22Rv1 (cell line): ENCODE results near the gene CA12.
A peak's percentile ranks its signal among the peaks of the same experiment; 100 is the strongest.

Experiments used
- H3K27ac ChIP-seq: fragments of 450-650 bp; 2 replicates; pipeline ENCODE4 v1.5.1; 2017
- ZFX ChIP-seq: fragments of 450-650 bp; IDR thresholded peaks from 2 replicates; pipeline ENCODE4 v1.6.1; 2017; ENCODE audit warnings: antibody characterized with exemption, borderline replicate concordance
- TF ChIP-seq, protein P1 (sequence below): fragments of 450-650 bp; IDR thresholded peaks from 2 replicates; pipeline ENCODE4 v1.5.1; 2017; ENCODE audit warnings: mild to moderate bottlenecking

The CA12 gene

DNA sequence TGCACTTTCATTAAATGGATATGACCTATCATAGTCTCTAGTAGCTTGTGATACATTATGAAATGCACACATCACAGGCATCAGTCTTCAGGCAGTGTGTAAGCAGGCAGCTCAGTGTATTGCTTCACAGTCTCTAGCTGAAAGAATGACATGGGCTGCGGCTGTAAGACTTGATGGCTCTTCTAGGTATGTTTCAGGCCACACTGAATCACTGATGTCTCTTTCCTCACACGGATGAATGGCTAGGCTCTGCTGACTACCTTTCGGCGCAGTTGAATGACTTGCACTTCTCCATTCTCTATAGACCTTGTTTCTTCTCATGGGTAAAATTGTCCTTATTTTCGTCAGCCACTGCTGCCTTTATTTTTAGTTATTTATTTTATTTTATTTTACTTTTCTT is 88.9 kb downstream of the CA12 start:
- TF ChIP-seq ZFX = no peak
- TF ChIP-seq, protein P1, sequence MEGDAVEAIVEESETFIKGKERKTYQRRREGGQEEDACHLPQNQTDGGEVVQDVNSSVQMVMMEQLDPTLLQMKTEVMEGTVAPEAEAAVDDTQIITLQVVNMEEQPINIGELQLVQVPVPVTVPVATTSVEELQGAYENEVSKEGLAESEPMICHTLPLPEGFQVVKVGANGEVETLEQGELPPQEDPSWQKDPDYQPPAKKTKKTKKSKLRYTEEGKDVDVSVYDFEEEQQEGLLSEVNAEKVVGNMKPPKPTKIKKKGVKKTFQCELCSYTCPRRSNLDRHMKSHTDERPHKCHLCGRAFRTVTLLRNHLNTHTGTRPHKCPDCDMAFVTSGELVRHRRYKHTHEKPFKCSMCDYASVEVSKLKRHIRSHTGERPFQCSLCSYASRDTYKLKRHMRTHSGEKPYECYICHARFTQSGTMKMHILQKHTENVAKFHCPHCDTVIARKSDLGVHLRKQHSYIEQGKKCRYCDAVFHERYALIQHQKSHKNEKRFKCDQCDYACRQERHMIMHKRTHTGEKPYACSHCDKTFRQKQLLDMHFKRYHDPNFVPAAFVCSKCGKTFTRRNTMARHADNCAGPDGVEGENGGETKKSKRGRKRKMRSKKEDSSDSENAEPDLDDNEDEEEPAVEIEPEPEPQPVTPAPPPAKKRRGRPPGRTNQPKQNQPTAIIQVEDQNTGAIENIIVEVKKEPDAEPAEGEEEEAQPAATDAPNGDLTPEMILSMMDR = no peak

GRCh38 chr15:63292241-63292640 is 89.4 kb downstream of the CA12 start:
- TF ChIP-seq ZFX = no peak
- TF ChIP-seq, protein P1 = no peak
- no peak overlapping the region for H3K27ac ChIP-seq

More for the DNA sequence above, 88.9 kb downstream of the CA12 start:
- no peak overlapping the region for H3K27ac ChIP-seq

GRCh38 chr15:63291507-63291906 is 90.1 kb downstream of the CA12 start:
- TF ChIP-seq, protein P1 = no peak
- TF ChIP-seq ZFX = no peak
- H3K27ac ChIP-seq = no peak overlapping the region

GRCh38 chr15:63288778-63289378 is 92.8 kb downstream of the CA12 start:
- no peak overlapping the region for H3K27ac ChIP-seq
- TF ChIP-seq ZFX = no peak
- TF ChIP-seq, protein P1 = peak; percentile 84

GRCh38 chr15:63288342-63288741 is 93.3 kb downstream of the CA12 start:
- TF ChIP-seq, protein P1 = no peak
- TF ChIP-seq ZFX = no peak
- H3K27ac ChIP-seq = no peak overlapping the region

DNA sequence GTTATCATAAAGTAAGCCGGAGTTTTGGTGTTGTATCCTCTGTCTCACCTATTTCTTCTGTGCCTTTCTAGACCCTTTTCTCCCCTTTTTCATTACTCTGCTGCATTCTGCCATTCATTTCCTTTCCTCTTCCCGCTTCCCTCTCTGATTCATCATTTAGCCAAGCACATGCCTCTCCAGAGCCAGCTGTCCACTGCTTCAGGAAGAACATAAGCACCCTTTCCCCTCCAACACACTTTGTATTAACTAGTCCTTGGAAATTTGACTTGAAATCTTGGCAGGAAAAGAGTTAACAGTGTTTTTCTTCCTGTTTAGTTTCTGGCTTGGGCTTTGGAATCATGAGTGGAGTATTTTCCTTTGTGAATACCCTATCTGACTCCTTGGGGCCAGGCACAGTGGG is 94.5 kb downstream of the CA12 start:
- H3K27ac ChIP-seq = no peak overlapping the region
- TF ChIP-seq, protein P1 = no peak
- no peak for TF ChIP-seq ZFX

GRCh38 chr15:63284335-63284734 is 97.3 kb downstream of the CA12 start:
- TF ChIP-seq, protein P1 = no peak
- no peak for TF ChIP-seq ZFX
- H3K27ac ChIP-seq = no peak overlapping the region
